AG09309 (cell line): ENCODE data around the gene APOBEC2.

Experiments used
- DNase-seq: peaks from one replicate; pipeline ENCODE4 v3.0.0-alpha.2; 2010; ENCODE audit warnings: low read depth
- H3K4me3 ChIP-seq: 2 replicates; pipeline ENCODE4 v1.5.1; 2011; ENCODE audit warnings: mild to moderate bottlenecking, low read depth, low read length, moderate library complexity; ENCODE audit not compliant: control insufficient read depth
- TF ChIP-seq, protein P1 (sequence below): IDR thresholded peaks from 2 replicates; pipeline ENCODE4 v1.5.1; 2011; ENCODE audit warnings: mild to moderate bottlenecking, low read depth, low read length, inconsistent platforms; ENCODE audit not compliant: insufficient read depth, control insufficient read depth; ENCODE audit errors: missing control alignments

APOBEC2 gene

DNA sequence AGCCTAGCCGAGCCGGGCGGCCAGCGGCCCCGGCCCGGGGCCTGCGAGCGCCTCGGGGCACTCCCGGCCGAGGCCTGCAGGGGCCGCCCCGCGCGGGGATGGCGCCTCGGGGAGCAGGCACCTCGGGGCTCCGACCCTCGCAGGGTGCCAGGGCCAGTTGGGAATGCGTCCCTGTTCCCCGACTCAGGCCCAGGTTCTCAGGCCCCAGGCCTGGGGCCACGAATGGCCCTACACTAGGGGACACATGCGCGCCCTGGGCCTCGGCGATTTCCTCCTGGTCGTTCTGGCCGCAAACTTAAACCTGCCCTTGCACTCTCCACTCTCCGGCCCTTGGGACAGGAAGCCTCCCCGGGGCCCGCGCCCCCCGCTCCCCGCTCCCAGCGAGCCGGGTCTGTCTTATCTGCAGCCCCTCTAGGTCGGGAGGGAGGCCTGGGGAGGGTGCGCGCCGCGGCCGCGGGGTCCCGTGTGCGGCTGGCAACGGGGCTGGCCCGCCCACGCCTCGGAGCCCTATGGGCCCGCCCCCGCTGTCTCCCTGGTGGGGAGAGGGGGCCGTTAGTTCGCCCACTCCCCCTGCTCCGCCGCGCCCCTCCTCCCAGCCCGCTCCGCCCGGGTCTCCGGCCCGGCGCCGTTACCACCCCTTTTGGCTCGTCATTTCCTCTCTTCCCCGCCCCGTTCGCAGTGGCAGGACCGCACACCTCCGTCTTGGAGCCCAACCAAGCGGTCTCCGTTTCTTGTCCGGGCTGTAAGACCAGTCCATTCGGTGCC is 20.4 kb downstream of the APOBEC2 start:
- no peak for DNase-seq
- TF ChIP-seq, protein P1, sequence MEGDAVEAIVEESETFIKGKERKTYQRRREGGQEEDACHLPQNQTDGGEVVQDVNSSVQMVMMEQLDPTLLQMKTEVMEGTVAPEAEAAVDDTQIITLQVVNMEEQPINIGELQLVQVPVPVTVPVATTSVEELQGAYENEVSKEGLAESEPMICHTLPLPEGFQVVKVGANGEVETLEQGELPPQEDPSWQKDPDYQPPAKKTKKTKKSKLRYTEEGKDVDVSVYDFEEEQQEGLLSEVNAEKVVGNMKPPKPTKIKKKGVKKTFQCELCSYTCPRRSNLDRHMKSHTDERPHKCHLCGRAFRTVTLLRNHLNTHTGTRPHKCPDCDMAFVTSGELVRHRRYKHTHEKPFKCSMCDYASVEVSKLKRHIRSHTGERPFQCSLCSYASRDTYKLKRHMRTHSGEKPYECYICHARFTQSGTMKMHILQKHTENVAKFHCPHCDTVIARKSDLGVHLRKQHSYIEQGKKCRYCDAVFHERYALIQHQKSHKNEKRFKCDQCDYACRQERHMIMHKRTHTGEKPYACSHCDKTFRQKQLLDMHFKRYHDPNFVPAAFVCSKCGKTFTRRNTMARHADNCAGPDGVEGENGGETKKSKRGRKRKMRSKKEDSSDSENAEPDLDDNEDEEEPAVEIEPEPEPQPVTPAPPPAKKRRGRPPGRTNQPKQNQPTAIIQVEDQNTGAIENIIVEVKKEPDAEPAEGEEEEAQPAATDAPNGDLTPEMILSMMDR: peak; percentile 2
- peak overlapping the region; percentile 89 for H3K4me3 ChIP-seq

DNA sequence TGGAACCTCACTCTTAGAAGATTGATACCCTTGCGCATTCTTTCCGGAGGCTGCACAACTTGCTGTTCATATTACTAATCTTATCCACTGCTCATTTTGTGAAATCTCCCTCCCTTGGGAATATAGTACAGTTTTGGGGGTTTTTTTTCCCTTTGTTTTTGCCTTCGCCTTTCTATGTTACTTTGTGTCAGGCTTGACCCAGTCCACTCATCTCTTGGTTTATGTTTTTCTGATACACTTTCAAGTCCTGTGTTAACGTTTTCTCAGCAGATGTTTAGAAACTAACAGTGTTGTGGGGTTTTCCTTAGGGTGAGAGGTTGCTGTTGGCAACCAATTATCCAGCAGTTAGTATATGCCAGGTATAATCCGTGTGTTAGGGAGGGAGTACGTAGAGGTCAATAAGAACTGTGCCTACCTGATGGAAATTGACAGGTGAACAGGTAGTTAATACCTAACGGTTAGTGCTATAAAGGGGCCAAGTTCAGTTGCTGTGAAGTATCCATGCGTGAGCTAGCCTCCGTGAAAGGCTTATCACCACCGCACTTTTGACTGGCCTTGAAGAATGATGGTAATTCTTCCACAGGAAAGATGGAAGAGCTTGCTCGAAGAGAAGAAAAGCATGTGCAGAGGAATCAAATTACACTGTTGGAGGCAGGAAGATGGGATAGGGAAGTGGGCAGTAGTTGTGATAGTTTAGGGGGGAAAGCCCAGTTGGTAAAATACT is 21.1 kb downstream of the APOBEC2 start:
- TF ChIP-seq, protein P1: no peak
- peak overlapping the region; percentile 89 for H3K4me3 ChIP-seq
- no peak for DNase-seq

DNA sequence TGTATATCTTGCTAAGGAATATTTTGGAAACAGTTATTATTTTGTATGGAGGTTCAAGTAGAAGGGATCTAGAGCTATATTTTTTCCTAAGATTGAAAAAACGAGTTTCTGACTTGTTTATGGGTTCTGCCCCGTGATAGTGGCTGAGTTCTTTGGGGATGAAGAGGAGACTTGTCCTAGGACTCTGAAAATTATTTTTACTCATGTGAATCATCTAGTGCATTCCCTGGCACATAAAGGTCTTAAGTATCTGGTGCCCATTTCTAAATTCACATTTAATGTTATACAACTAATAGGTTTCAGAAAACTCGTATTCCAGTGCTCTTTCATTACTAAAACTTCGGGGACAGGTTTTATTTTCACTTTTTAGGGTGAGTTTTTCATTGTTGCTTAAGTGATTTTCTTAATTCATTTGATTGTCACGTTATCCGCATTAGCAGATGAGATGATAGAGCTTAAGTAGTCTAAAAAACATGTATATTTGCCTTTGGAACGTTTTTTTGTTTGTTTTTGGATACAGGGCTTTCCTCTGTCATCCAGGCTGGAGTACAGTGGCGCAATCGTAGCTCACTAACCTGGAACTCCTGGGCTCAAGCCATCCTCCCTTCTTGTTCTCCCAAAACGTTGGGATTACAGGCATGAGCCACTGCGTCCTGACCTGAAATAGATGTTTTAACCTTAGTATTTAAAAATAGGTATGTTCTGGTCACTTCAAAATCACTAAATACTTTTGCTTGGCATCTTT is 21.9 kb downstream of the APOBEC2 start:
- TF ChIP-seq, protein P1: no peak
- H3K4me3 ChIP-seq: peak overlapping the region; percentile 89
- DNase-seq: no peak

DNA sequence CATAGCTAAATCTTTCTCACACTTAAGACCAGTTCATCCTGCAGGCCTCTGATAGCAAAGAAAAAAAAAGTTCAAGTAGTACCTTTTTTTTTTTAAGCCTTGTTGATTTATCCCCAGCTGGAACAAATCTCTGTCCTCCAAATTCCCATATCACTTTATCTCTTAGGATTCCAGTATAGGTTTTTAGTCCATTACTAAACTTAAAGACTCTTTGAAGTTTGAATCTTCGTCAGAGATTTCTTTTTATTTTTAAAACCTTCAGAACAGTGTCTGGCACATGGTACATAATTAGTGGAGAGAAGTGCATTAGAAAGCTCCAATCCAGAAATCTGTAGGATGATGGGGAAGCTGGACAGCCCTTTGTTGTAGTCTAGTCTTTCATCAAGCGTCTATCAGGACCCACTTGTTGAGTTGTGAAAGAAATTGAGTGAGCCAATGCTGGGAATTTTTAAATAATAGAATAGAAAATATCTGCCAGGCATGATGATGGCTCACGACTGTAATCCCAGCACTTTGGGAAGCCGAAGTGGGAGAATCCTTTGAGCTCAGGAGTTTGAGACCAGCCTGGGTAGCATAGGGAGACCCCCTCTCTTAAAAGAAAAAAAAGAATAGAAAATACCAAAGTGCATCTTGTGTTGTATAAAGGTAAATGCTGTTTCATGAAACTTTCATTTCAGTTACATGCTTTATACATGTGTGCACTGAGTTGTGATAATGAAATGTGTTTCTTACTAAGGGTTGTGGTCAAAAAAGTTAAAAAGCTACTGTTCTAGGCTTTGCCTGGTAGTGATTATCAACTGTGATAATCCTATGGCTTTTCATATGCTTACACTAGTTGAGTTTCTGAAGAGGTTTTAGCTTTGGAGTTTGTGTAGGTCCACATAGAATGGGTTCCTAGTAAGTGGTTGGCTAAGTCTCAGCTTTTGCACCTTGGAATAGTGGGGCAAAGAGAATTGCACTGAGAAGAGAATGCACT is 22.9 kb downstream of the APOBEC2 start:
- DNase-seq: no peak
- TF ChIP-seq, protein P1: no peak
- no peak overlapping the region for H3K4me3 ChIP-seq

DNA sequence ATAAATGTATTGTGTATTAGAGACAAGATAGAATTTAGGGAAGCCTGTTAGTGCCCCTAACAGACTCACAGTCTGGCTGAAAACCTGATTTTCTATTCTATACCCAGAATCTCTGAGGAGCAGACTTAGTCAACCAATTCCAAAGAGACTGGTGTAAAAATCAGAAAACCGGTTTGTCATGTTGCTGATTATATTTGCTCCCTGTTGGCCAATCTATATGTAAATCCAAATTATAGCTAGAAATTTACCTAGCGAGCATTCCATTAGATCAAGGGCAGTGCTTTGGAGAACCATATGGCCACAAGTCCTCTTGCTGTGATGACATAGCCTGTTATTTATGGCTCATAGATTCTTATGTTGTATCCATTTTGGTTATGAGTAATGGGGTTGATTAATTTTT is 24.5 kb downstream of the APOBEC2 start:
- no peak for DNase-seq
- no peak overlapping the region for H3K4me3 ChIP-seq
- TF ChIP-seq, protein P1: no peak
